H9 (cell line): Measurements from ENCODE around the gene LRCOL1. TPM values are rescaled to one million over a fixed set of nuclear protein-coding genes. Genes with fewer than 3 reads are reported as not detected.

Experiments
- DNase-seq: peaks from one replicate; pipeline ENCODE4 v3.0.0-alpha.2; 2017
- H2AFZ ChIP-seq: one replicate; pipeline ENCODE4 v1.6.1; 2013; ENCODE audit warnings: mild to moderate bottlenecking, low read length, control low read depth, moderate library complexity
- H2AK5ac ChIP-seq: 2 replicates; pipeline ENCODE4 v1.6.1; 2013; ENCODE audit warnings: low read length, control low read depth, mixed read lengths; ENCODE audit not compliant: insufficient read length
- H2BK120ac ChIP-seq: one replicate; pipeline ENCODE4 v1.6.1; 2013; ENCODE audit warnings: low read depth, mild to moderate bottlenecking, low read length, control low read depth, inconsistent platforms; ENCODE audit not compliant: poor library complexity, severe bottlenecking
- H2BK12ac ChIP-seq: 2 replicates; pipeline ENCODE4 v1.6.1; 2013; ENCODE audit warnings: low read length, control low read depth, mixed read lengths, low read depth; ENCODE audit not compliant: insufficient read length
- H2BK15ac ChIP-seq: 2 replicates; pipeline ENCODE4 v1.6.1; 2013; ENCODE audit warnings: low read depth, low read length, control low read depth
- H2BK20ac ChIP-seq: one replicate; pipeline ENCODE4 v1.6.1; 2013; ENCODE audit warnings: low read depth, mild to moderate bottlenecking, low read length, control low read depth, inconsistent platforms; ENCODE audit not compliant: poor library complexity, severe bottlenecking
- H2BK5ac ChIP-seq: 2 replicates; pipeline ENCODE4 v1.6.1; 2013; ENCODE audit warnings: low read length, control low read depth, mixed read lengths; ENCODE audit not compliant: insufficient read length
- H3K14ac ChIP-seq: 2 replicates; pipeline ENCODE4 v1.6.1; 2013; ENCODE audit warnings: low read length, control low read depth; ENCODE audit not compliant: insufficient read depth
- H3K18ac ChIP-seq: 2 replicates; pipeline ENCODE4 v1.6.1; 2013; ENCODE audit warnings: low read depth, mild to moderate bottlenecking, mixed read lengths, low read length, control low read depth; ENCODE audit not compliant: insufficient read length
- H3K23ac ChIP-seq: 2 replicates; pipeline ENCODE4 v1.6.1; 2013; ENCODE audit warnings: low read length, control low read depth, mixed read lengths, low read depth; ENCODE audit not compliant: insufficient read length
- H3K23me2 ChIP-seq: 2 replicates; pipeline ENCODE4 v1.6.1; 2013; ENCODE audit warnings: low read depth, mild to moderate bottlenecking, mixed read lengths, low read length, control low read depth; ENCODE audit not compliant: insufficient read length, poor library complexity, severe bottlenecking
- H3K27ac ChIP-seq: 2 replicates; pipeline ENCODE4 v1.5.1; 2013; ENCODE audit warnings: low read length, control low read depth, mixed read lengths, low read depth; ENCODE audit not compliant: insufficient read length
- H3K27me3 ChIP-seq: 2 replicates; pipeline ENCODE4 v1.6.1; 2013; ENCODE audit warnings: low read length, control low read depth, inconsistent platforms; ENCODE audit not compliant: insufficient read depth
- H3K4ac ChIP-seq: 2 replicates; pipeline ENCODE4 v1.6.1; 2013; ENCODE audit warnings: low read depth, mild to moderate bottlenecking, control low read depth, inconsistent platforms, low read length, moderate library complexity
- H3K4me1 ChIP-seq: 2 replicates; pipeline ENCODE4 v1.6.1; 2013; ENCODE audit warnings: low read length, control low read depth, inconsistent platforms; ENCODE audit not compliant: insufficient read depth
- H3K4me2 ChIP-seq: 2 replicates; pipeline ENCODE4 v1.6.1; 2013; ENCODE audit warnings: low read length, control low read depth, mixed read lengths; ENCODE audit not compliant: insufficient read length, insufficient read depth
- H3K56ac ChIP-seq: 2 replicates; pipeline ENCODE4 v1.6.1; 2013; ENCODE audit warnings: low read depth, mild to moderate bottlenecking, mixed read lengths, low read length, control low read depth; ENCODE audit not compliant: insufficient read length
- H3K79me1 ChIP-seq: 2 replicates; pipeline ENCODE4 v1.6.1; 2013; ENCODE audit warnings: low read depth, mild to moderate bottlenecking, moderate library complexity, low read length, control low read depth, inconsistent platforms; ENCODE audit not compliant: insufficient read depth, poor library complexity, severe bottlenecking
- H3K79me2 ChIP-seq: 2 replicates; pipeline ENCODE4 v1.6.1; 2013; ENCODE audit warnings: low read length, control low read depth, inconsistent platforms; ENCODE audit not compliant: insufficient read depth
- H3K9ac ChIP-seq: 2 replicates; pipeline ENCODE4 v1.6.1; 2013; ENCODE audit warnings: low read length, control low read depth, mixed read lengths; ENCODE audit not compliant: insufficient read length; ENCODE audit errors: extremely low read depth
- H3K9me3 ChIP-seq: one replicate; pipeline ENCODE4 v1.6.1; 2013; ENCODE audit warnings: low read depth, low read length, inconsistent platforms; ENCODE audit not compliant: control insufficient read depth
- H3T11ph ChIP-seq: one replicate; pipeline ENCODE4 v1.6.1; 2013; ENCODE audit warnings: mild to moderate bottlenecking, low read length, control low read depth, inconsistent platforms
- H4K20me1 ChIP-seq: one replicate; pipeline ENCODE4 v1.6.1; 2013; ENCODE audit not compliant: control insufficient read depth, insufficient read length, insufficient read depth
- H4K5ac ChIP-seq: 2 replicates; pipeline ENCODE4 v1.6.1; 2013; ENCODE audit warnings: low read depth, mild to moderate bottlenecking, mixed read lengths, low read length, control low read depth; ENCODE audit not compliant: insufficient read length
- H4K8ac ChIP-seq: replicated peaks from 2 replicates; pipeline ENCODE4 v1.6.1; 2013; ENCODE audit warnings: low read length, control low read depth, mixed read lengths, low read depth; ENCODE audit not compliant: insufficient read length
- H4K91ac ChIP-seq: 2 replicates; pipeline ENCODE4 v1.6.1; 2013; ENCODE audit warnings: low read depth, mild to moderate bottlenecking, moderate library complexity, mixed read lengths, low read length, control low read depth; ENCODE audit not compliant: insufficient read length
- H3K27ac Mint-ChIP-seq, 3 experiments: 2 replicates in 2 of 3; 3 replicates in 1 of 3; pipeline ENCODE4 v1.8.0; 2020 to 2021; ENCODE audit warnings: mixed read lengths in 3 of 3, mild to moderate bottlenecking in 1 of 3, moderate library complexity in 1 of 3
- H3K27me3 Mint-ChIP-seq: 2 replicates; pipeline ENCODE4 v1.8.0; 2021; ENCODE audit warnings: low read depth, mild to moderate bottlenecking, moderate library complexity, mixed read lengths
- H3K36me3 Mint-ChIP-seq, 3 experiments: 2 replicates in 2 of 3; 3 replicates in 1 of 3; pipeline ENCODE4 v1.8.0; 2020 to 2021; ENCODE audit warnings: low read depth in 3 of 3, mixed read lengths in 3 of 3; ENCODE audit not compliant: insufficient read depth in 1 of 3
- H3K4me1 Mint-ChIP-seq, 2 experiments: 2 replicates each; pipeline ENCODE4 v1.8.0; 2020; ENCODE audit warnings: mixed read lengths in 2 of 2
- H3K4me3 Mint-ChIP-seq, 2 experiments: 2 replicates in 1 of 2; 3 replicates in 1 of 2; pipeline ENCODE4 v1.8.0; 2020 to 2021; ENCODE audit warnings: mild to moderate bottlenecking in 2 of 2, mixed read lengths in 2 of 2, moderate library complexity in 1 of 2
- H3K9me3 Mint-ChIP-seq, 2 experiments: 2 replicates in 1 of 2; 3 replicates in 1 of 2; pipeline ENCODE4 v1.8.0; 2020; ENCODE audit warnings: mild to moderate bottlenecking in 2 of 2, mixed read lengths in 2 of 2, moderate library complexity in 1 of 2
- WGBS: extraction: QIAGEN DNeasy Blood & Tissue Kit; methylation state at CpG from one replicate; pipeline ENCODE4 v1.1.7; 2013; ENCODE audit warnings: missing lambda C conversion rate, low lambda C conversion rate, mixed read lengths; ENCODE audit not compliant: insufficient read length; ENCODE audit errors: extremely low coverage; 5-methylcytosine and 5-hydroxymethylcytosine counted together
- total RNA-seq: library from RNA; stranded (reverse); gene quantifications from 2 replicates; pipeline ENCODE4 v1.2.1, GENCODE V29; 2021
- TF ChIP-seq, protein P1 (sequence below): fragments of 200-600 bp; sonication (generic); conservative IDR thresholded peaks from 3 replicates; pipeline ENCODE4 v1.8.0; 2021; ENCODE audit warnings: antibody characterized with exemption, mild to moderate bottlenecking

LRCOL1 gene
- total RNA-seq, 1 experiment from 2014 or later, result not detected

DNA sequence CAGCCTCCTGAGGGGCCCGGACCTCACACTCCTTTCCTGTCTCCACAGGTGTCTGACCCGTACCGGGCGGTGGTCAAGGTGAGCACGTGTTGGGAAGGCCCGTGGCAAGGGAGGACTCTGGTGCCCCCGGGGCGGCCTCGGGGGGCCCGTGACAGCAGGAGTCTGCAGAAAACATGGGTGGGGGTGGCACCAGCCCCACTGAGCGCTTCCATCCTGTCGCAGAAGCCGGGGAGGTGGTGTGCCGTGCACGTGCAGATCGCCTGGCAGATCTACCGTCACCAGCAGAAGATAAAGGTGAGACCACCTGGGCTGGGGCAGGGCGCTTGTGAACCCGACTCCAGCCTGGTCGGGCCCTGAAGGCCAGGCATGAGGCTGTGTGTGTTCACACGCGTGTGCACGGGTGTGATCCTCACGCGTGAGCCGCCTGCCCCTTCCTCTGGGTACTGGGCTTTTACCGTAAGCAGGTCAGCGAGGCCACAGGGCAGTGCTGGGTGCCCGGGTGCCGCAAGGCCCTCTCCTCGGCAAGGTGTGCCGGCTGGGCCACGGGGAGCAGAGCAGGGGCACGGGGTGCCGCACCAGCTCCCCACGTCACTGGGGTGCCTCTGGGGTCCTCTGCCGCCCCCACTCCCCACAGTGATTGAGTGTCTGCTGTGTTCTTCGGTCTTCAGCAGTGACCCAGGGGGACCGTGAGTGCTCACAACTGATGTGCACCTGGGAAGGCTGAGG, 35.9 kb downstream of the LRCOL1 start:
- Histone ChIP-seq H3K4me1 (no peaks in the 10 kb centered on the region), H3K27ac (no peak overlapping the region), H3K14ac (no peak overlapping the region), H4K8ac (no peak overlapping the region), H3K79me1 (no peaks in the 10 kb centered on the region), H2BK12ac (no peak overlapping the region), H3K9ac (no peak overlapping the region), H4K5ac (no peak overlapping the region), H4K20me1 (peaks cover 2% of the 10 kb centered on the region), H3K23me2 (no peaks in the 10 kb centered on the region), H3K18ac (no peak overlapping the region), H2BK120ac (no peak overlapping the region), H2BK15ac (no peak overlapping the region), H2AK5ac (no peak overlapping the region), H2AFZ (no peak overlapping the region), H4K91ac (no peak overlapping the region), H3K9me3 (no peaks in the 10 kb centered on the region), H2BK20ac (no peak overlapping the region), H3K79me2 (no peaks in the 10 kb centered on the region), H3K27me3 (no peaks in the 10 kb centered on the region), H3K56ac (no peak overlapping the region), H2BK5ac (no peak overlapping the region), H3K4ac (no peak overlapping the region), H3T11ph (no peak overlapping the region), H3K4me2 (no peak overlapping the region), H3K23ac (no peak overlapping the region)
- peaks cover 10% of the 10 kb centered on the region for H3K27me3 Mint-ChIP-seq
- WGBS, result no CpG with 5 or more reads among the region's 39 CpGs
- H3K4me1 Mint-ChIP-seq, result no peaks in the 10 kb centered on the region
- no peak for DNase-seq
- no peak overlapping the region for H3K27ac Mint-ChIP-seq
- no peak overlapping the region for H3K4me3 Mint-ChIP-seq
- H3K9me3 Mint-ChIP-seq, result no peaks in the 10 kb centered on the region
- H3K36me3 Mint-ChIP-seq, result peaks cover 16 to 43% (median 40%) of the 10 kb centered on the region in 3 experiments; a peak in 6 of 7 replicates
- TF ChIP-seq, protein P1, sequence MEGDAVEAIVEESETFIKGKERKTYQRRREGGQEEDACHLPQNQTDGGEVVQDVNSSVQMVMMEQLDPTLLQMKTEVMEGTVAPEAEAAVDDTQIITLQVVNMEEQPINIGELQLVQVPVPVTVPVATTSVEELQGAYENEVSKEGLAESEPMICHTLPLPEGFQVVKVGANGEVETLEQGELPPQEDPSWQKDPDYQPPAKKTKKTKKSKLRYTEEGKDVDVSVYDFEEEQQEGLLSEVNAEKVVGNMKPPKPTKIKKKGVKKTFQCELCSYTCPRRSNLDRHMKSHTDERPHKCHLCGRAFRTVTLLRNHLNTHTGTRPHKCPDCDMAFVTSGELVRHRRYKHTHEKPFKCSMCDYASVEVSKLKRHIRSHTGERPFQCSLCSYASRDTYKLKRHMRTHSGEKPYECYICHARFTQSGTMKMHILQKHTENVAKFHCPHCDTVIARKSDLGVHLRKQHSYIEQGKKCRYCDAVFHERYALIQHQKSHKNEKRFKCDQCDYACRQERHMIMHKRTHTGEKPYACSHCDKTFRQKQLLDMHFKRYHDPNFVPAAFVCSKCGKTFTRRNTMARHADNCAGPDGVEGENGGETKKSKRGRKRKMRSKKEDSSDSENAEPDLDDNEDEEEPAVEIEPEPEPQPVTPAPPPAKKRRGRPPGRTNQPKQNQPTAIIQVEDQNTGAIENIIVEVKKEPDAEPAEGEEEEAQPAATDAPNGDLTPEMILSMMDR, result no peak
